Astrocyte (in vitro differentiated cells and primary cell): ENCODE results near the gene KLHL14.

Source experiments
- CTCF ChIP-seq: IDR thresholded peaks from 2 replicates; pipeline ENCODE4 v1.5.1; 2011; ENCODE audit warnings: low read depth, mild to moderate bottlenecking, inconsistent platforms, low read length, moderate library complexity; ENCODE audit not compliant: insufficient read depth
- EZH2 ChIP-seq: IDR thresholded peaks from 2 replicates; pipeline ENCODE4 v1.6.1; 2012; ENCODE audit warnings: mild to moderate bottlenecking, low read length, inconsistent platforms; ENCODE audit not compliant: insufficient read depth

GRCh38 chr18:32803568-32803967 lies 30.7 kb upstream of the KLHL14 start:
- TF ChIP-seq CTCF (no peak), EZH2 (no peak)
